Hepatocyte (in vitro differentiated cells): ENCODE results near the gene CCDC69. TPM values are rescaled to one million over a fixed set of nuclear protein-coding genes. Genes with fewer than 3 reads are reported as not detected.

Source experiments
- DNase-seq: peaks from one replicate; pipeline ENCODE4 v3.0.0-alpha.2; 2016; ENCODE audit warnings: low spot score
- H2AFZ ChIP-seq: fragments of 200-600 bp; sonication (generic); 2 replicates; pipeline ENCODE4 v1.6.0; 2016; ENCODE audit warnings: antibody characterized with exemption, mild to moderate bottlenecking
- H3K27ac ChIP-seq: fragments of 200-600 bp; sonication (generic); 2 replicates; pipeline ENCODE4 v1.5.1; 2016; ENCODE audit warnings: mild to moderate bottlenecking
- H3K27me3 ChIP-seq: fragments of 200-600 bp; sonication (generic); 2 replicates; pipeline ENCODE4 v1.6.1; 2016
- H3K36me3 ChIP-seq: fragments of 200-600 bp; sonication (generic); replicated peaks from 2 replicates; pipeline ENCODE4 v1.5.1; 2016; ENCODE audit warnings: low read depth; ENCODE audit not compliant: insufficient read depth
- H3K4me1 ChIP-seq: fragments of 200-600 bp; sonication (generic); 2 replicates; pipeline ENCODE4 v1.5.1; 2016; ENCODE audit warnings: mild to moderate bottlenecking, moderate library complexity; ENCODE audit not compliant: insufficient read depth
- H3K4me2 ChIP-seq: fragments of 200-600 bp; sonication (generic); 2 replicates; pipeline ENCODE4 v1.6.0; 2016
- H3K4me3 ChIP-seq: fragments of 200-600 bp; sonication (generic); 2 replicates; pipeline ENCODE4 v1.5.1; 2016; ENCODE audit warnings: mild to moderate bottlenecking
- H3K79me2 ChIP-seq: fragments of 200-600 bp; sonication (generic); 2 replicates; pipeline ENCODE4 v1.6.0; 2017; ENCODE audit warnings: mild to moderate bottlenecking
- H3K9me2 ChIP-seq: fragments of 200-600 bp; sonication (generic); replicated peaks from 2 replicates; pipeline ENCODE4 v1.6.0; 2017; ENCODE audit warnings: mild to moderate bottlenecking; ENCODE audit not compliant: insufficient read depth
- H3K9me3 ChIP-seq: fragments of 200-600 bp; sonication (generic); 2 replicates; pipeline ENCODE4 v1.5.1; 2016; ENCODE audit warnings: low read depth, mild to moderate bottlenecking
- H4K20me1 ChIP-seq: fragments of 200-600 bp; sonication (generic); 2 replicates; pipeline ENCODE4 v1.6.0; 2016; ENCODE audit warnings: mild to moderate bottlenecking; ENCODE audit not compliant: insufficient read depth, poor library complexity, severe bottlenecking
- CTCF ChIP-seq: fragments of 200-600 bp; sonication (generic); IDR thresholded peaks from 2 replicates; pipeline ENCODE4 v1.5.1; 2016; ENCODE audit warnings: antibody characterized with exemption, mild to moderate bottlenecking; ENCODE audit not compliant: poor library complexity
- EZH2 ChIP-seq: fragments of 200-600 bp; sonication (generic); IDR thresholded peaks from 2 replicates; pipeline ENCODE4 v1.6.1; 2016; ENCODE audit warnings: antibody characterized with exemption, mild to moderate bottlenecking, borderline replicate concordance
- EZH2phosphoT487 ChIP-seq: fragments of 200-600 bp; sonication (generic); IDR thresholded peaks from one replicate; pipeline ENCODE4 v1.6.1; 2018; ENCODE audit warnings: antibody characterized with exemption, mild to moderate bottlenecking, low read depth, moderate library complexity; ENCODE audit not compliant: unreplicated experiment, severe bottlenecking
- WGBS: methylation state at CpG from one replicate; pipeline ENCODE4 v1.1.6; 2016; ENCODE audit warnings: low lambda C conversion rate; ENCODE audit errors: missing lambda C conversion rate; 5-methylcytosine and 5-hydroxymethylcytosine counted together
- polyA plus RNA-seq: library from polyadenylated mRNA; unstranded; fragments of >200 nt; fragmentation: Nextera tagmentation; extraction: Ambion mirVana; gene quantifications from 2 replicates; pipeline ENCODE4 v1.2.1, GENCODE V29; 2016
- total RNA-seq: library from RNA; depleted of rRNA; stranded (reverse); fragments of >200 nt; gene quantifications from 2 replicates; pipeline ENCODE4 v1.2.3, GENCODE V29; 2014

CCDC69 gene
- total and polyA plus RNA-seq, 2 experiments from 2014 or later, result 22.4 to 27.3 TPM

GRCh38 chr5:151234476-151235238 is 10.8 kb upstream of the CCDC69 start:
- Histone ChIP-seq H3K79me2 (no peaks in the 10 kb centered on the region), H4K20me1 (no peaks in the 10 kb centered on the region), H3K9me3 (no peaks in the 10 kb centered on the region), H3K27me3 (no peaks in the 10 kb centered on the region), H3K4me2 (peak overlapping the region; percentile 4), H3K9me2 (no peaks in the 10 kb centered on the region), H3K27ac (peak overlapping the region; percentile 35), H2AFZ (no peak overlapping the region), H3K4me3 (no peak overlapping the region), H3K36me3 (no peaks in the 10 kb centered on the region), H3K4me1 (peaks cover 8% of the 10 kb centered on the region)
- 58% methylated on average over 17 of the region's 17 CpGs for WGBS
- DNase-seq, result peak; percentile 78
- no peak for TF ChIP-seq CTCF
- no peak for TF ChIP-seq EZH2phosphoT487
- TF ChIP-seq EZH2, result no peak

GRCh38 chr5:151233616-151234085 is 9.8 kb upstream of the CCDC69 start:
- Histone ChIP-seq H3K9me3 (no peaks in the 10 kb centered on the region), H3K9me2 (no peaks in the 10 kb centered on the region), H3K27ac (no peak overlapping the region), H3K79me2 (no peaks in the 10 kb centered on the region), H3K36me3 (no peaks in the 10 kb centered on the region), H2AFZ (no peak overlapping the region), H4K20me1 (no peaks in the 10 kb centered on the region), H3K4me2 (no peak overlapping the region), H3K4me3 (no peak overlapping the region), H3K4me1 (peaks cover 8% of the 10 kb centered on the region), H3K27me3 (no peaks in the 10 kb centered on the region)
- DNase-seq, result no peak
- no peak for TF ChIP-seq CTCF
- TF ChIP-seq EZH2phosphoT487, result no peak
- TF ChIP-seq EZH2, result no peak
- WGBS, result over 99% methylated on average over 8 of the region's 8 CpGs

DNA sequence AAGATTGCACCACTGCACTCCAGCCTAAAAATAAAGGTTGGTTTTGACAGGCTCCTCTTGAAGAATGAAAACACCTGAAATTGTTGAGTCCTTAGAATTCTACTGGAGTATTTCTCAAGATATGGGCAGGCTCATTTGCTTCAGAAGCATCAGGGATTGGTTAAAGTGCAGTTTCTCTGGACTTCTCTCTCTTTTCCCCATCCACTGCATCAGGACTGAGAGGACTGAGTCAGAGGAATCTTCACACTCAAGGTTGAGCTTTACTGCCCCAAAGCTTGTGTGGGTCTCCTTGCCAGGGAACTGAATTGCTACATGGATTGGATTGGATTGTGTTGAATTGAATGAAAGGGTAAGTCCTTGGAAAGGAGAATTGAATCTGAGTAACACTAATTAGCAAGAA is 7.5 kb upstream of the CCDC69 start:
- H2AFZ ChIP-seq, result no peak overlapping the region
- H3K36me3 ChIP-seq, result no peaks in the 10 kb centered on the region
- no peaks in the 10 kb centered on the region for H4K20me1 ChIP-seq

More for the DNA sequence above, 7.5 kb upstream of the CCDC69 start:
- H3K4me3 ChIP-seq, result no peak overlapping the region
- no peaks in the 10 kb centered on the region for H3K9me3 ChIP-seq
- no peaks in the 10 kb centered on the region for H3K9me2 ChIP-seq
- DNase-seq, result no peak
- peaks cover 8% of the 10 kb centered on the region for H3K4me1 ChIP-seq
- no peak overlapping the region for H3K4me2 ChIP-seq
- H3K27ac ChIP-seq, result no peak overlapping the region
- TF ChIP-seq CTCF (no peak), EZH2phosphoT487 (no peak), EZH2 (no peak)
- H3K27me3 ChIP-seq, result no peaks in the 10 kb centered on the region
- no peaks in the 10 kb centered on the region for H3K79me2 ChIP-seq
